Stimulated activated CD4-positive, alpha-beta T cell treated with anti-CD3 and anti-CD28 coated beads, TNF-alpha, amount 100 ng/mL, for 24 hours (primary cell): ENCODE results near the gene CA12.
"Not testable (repeated sequence)": the region's sequence is repeated elsewhere in the genome, so short reads cannot be mapped to it uniquely, and the experiment has no call there.

ENCODE experiments used
- DNase-seq, 3 experiments: peaks; one replicate each; pipeline ENCODE4 v3.0.0-alpha.2; 2020; ENCODE audit warnings: low read depth in 3 of 3

The CA12 gene

DNA sequence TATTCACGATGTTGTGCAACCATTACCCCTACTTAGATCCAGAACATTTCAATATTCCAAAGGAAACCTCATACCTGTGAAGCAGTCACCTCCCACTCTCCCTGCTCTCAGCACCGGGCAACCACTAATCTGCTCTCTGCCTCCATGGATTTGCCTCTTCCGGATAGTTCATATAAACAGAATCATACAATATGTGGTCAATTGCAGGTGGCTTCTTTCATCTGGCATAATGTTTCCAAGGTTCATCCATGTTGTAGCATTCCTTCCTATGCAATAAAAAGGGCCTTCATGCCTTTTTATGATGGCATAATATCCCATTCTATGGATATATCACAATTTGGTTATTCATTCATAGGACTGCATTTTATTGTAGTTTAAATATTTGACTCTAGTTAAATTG, 23.9 kb downstream of the CA12 start:
- DNase-seq = no peak

DNA sequence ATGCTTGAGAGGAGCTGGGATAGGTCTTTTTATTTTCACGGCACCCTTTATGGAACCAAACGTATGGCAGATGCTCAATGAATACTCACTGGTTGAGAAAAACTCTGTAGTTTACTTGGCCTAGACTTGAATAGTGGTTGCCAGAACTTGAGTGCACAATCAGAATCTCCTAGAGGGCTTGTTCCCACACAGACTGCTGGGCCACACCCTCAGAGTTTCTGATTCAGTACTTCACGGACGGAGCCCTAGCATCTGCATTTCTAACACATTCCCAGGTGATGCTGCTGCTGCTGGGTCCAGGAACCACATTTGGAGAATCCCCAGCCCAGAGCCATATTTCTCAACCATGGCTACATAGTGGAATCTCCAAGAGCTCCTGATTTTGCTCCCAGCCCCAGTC, 24.6 kb downstream of the CA12 start:
- DNase-seq = no peak

DNA sequence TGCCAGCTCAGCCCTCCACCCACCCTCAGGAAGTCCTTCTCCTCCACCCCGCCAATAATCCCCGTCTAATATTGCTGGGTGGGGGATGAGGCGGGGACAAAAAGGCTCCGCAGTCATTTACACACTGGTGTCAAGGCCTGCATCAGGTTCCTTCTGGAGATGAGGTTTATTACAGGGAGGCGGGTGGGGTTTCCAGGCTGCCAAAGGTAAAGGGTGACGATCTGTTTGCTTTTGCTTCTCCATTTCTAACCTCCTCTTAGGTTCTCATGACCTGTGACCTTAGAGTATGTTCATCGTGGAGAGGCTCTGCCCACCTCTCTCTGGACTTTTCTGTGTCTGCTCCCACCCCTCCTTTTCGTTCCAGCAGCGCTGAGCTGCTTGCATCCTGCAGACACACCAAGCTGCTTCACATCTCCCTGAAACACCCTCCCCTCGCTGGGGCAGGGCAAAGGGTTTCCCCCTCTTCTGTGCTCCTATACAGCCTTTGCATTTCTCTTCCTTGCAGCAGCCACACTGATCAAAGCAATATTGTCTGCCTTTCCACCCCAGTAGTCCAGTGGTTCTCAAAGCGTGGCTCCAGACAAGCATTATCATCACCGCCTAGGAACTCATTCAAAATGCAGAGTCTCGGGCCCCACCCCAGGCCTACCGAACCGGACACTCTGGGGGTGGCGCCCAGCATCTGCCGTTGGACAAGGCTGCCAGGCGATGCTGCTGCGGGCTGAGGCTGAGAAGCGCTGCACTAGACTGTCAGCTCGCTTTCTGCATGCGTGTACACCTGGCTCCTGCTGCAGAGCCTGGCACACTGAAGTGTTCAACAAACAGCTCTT, 26.6 kb downstream of the CA12 start:
- DNase-seq = no peak

DNA sequence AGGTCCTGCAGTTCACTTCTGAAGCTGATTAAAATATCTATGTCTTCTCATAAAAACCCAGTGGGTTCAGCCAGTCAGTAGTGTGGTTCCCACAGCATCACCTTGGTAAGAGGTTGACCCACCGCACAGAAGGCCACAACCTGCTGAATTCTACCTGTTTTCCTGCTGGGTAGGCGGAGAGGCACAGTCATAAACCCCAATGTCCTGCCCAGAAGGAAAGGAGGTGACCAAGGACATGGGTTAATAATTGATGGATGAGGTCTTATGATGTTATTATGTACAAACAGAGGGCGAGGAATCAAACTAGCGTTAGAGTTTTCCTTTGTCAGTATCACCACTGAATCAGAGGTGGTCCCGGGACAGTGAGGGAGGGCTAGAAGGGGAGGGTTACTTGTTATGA, 27.8 kb downstream of the CA12 start:
- no peak for DNase-seq

DNA sequence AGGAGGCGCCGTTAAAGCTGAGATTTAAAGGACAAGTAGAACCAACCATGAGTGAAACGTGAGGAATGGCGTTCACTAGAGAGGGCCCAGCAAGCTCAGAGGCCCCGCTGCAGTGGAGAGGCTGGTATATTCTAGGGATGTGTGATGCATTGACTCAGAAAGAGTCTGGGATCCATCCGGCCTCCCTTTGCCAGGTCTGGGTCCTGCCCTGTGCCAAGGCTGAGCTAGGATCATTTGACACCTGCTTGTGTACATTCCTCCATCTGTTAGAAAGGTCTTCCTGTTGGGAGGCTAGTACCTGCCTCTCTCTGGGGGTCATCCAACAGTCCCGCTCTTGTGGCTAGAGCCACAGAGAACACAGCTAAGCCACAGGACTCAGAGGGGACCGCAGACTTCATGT, 28.4 kb downstream of the CA12 start:
- DNase-seq = no peak

DNA sequence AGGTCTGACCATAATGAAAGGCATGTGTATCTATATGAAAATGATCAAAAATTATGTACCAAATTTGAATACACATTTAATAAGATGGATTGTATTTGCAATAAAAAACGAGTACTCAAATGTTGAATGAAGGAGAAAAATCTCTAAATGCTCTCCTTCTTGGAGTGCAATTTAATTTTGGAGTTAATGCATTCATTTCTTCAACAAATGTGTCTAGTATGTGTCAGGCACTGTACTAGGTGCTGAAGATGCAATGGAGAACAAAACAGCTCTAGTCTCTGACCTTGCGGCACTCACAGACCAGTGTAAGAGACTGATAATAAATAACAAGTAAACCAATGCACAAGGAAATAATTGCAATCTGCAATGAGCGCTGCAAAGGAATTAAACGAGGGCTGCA, 28.8 kb downstream of the CA12 start:
- DNase-seq = no peak

DNA sequence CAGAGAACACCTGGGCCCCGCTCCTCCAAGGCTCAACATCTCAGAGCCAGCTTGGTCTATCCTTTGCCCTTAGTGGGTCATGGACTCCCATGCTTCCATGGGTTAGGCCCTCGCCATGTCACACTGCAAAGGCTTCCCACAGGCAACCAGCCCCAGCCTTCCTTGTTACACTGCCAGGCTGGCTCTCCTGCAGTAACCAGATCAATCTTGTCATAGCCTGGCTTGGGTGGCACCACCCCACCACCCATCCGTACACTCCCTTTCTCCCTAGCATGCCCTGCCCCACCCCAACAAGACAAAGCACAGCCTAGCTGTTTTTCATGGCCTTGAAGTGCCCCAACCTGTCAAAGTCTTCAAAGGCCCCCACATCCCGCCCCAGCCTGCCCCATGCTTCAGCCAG, 30.5 kb downstream of the CA12 start:
- no peak for DNase-seq

DNA sequence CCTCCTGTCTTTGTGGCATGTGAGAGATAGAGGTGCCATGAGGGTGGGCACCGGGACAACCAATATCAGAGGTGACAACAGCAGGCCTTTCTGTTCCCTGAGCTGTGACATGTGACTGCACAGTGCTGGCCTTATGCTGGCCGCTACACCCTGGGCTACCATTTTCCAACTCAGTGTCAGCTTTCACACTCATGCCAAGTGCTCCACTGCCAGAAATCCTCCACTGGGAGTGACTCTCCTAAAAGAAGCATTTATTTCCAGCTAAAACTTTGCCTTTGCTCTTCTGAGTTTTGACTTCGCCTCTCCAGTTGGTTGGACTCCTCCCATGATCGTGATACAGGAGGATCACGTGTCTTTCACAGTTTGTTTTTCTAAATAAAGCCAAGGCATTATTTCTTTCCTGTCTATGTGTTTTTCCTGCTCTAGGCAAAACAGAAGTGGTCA, 31.4 kb downstream of the CA12 start:
- DNase-seq = no peak

DNA sequence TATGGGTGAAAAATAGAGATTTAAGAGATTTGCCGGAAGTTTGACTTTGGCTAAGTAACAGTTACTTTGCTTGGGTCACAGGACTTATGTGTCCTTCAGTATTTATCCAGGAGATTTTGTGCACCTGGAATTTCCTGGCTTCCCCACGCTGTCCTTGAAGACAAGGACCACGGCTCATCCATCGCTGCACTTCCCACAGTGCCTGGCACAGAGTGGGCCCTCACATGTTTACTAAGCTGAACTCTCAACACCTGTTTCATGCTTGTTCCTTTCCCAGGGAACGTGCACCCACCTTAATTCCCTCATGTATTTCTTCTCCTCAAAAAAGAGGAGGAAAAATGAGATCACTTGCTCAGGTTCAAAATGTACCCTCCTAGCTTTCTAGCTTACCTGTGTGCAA, 32.0 kb downstream of the CA12 start:
- DNase-seq = no peak

DNA sequence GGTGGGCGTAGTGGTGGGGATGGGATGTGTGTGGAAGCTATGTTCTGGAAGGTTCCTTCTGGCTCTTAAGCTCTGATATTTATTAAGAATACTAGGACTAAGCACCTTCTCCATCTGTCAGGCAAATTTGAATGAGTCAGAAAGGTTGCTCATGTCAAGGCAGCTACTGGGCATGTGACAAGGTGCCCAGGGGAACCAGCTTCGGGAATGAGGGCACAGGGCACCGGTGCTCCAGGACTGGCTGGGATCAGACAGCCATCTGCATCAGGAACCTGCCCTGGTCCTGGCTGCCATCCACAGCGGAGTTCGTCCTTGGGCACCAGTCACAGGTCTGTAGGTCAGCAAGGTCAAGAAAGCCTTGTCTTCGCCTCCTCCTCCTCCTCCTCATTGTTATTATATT, 32.5 kb downstream of the CA12 start:
- no peak for DNase-seq

DNA sequence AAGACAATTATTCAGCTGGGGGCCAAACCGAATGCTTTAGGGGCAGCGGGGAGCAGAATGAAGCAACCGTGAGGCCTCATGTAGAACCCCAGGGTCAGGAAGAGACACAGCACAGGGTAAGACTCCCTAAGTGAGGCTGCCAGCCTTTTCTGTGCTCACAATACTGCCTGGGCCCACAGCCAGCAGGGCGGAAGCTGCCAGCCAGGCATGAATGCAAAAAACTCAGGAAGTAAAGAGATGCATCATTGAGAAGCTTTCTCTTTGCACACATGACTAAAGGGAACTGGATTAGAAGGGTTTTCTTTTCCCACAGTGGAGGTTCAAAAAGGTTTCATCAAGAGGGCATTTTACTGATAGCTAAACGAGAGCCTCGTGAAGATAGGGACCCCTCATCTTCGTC, 33.3 kb downstream of the CA12 start:
- DNase-seq = no peak

DNA sequence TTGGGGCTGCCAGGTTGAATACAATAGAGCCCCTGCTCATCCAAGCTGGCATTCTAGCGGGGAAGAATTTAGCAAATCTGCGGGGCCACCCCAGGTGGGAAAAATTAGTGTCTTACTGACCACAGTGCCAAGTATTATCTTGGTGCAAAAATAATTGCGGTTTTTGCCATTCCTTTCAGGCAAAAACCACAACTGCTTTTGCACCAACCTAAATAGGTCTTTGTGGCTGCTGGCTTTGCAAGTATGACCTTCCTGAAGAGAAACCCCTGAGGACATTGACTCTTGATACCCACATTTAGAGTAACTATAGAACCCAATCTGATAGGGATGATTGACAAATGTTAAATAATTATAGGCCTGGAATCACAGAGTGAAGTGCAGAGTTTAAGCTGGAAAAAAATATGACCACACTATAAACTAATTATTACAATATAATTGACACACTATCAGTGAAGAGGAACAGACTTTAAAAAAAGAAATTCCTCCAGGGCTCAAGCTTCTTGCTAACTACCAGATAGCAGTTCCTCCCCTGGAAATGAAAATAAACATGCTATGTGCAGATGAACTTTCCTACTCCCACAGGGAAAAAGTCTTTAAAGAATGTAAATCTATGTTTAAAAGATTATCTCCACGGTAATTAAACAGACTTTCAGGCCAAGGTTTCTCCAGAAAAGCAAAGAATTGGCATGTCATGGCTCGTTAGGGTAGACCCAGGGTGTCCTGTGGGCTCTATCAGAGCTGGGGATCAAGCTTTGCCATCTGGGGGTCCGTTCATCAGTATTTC, 34.4 kb downstream of the CA12 start:
- no peak for DNase-seq

DNA sequence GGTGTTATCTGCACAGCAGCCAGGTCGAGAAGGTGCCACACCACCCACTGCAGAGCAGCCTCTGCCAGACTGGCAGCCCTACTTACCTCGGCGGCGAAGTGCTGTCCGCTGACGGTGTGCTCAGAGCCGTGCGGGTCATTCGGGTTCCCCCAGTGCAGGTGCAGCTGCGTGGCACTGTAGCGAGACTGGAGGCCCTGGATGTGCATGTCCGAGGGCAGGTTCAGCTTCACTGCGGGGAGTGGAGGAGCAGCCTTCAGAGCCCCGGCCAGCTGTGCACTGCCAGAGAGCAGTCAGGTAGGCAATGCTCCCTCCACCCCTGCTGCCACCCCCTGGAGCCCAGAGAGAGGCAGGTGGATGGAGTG, 36.3 kb downstream of the CA12 start:
- DNase-seq = no peak

DNA sequence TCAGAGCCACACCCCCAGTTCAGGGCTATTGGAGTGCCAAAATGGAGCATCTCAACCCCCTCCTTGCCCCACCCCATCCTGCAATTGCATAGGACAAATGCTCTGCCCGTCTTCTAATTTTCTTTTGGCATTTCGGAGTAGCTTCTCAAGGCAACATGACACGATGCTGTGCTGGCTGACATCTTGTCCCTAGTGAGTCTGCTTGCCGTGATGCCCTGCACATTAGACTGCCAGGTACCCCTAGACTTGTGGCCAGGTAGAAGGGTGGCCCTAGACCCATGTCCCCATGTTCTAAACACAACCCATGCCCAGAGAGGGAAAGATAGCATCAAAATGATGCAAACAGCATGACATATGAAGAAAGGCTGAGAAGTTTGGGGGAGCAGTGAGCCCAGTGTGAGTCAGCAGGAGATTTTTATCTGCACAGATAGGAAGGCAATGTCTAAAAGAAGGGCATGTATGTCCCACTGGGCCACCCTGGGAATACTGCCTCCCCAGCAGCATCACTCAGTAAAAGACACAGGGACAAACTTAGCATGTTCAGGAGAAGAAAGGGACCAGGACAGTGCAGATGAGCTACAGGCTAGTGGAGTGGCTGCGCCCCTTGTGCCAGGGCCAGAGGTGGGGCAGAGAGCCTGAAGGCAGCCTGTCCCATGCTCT, 36.8 kb downstream of the CA12 start:
- no peak for DNase-seq

DNA sequence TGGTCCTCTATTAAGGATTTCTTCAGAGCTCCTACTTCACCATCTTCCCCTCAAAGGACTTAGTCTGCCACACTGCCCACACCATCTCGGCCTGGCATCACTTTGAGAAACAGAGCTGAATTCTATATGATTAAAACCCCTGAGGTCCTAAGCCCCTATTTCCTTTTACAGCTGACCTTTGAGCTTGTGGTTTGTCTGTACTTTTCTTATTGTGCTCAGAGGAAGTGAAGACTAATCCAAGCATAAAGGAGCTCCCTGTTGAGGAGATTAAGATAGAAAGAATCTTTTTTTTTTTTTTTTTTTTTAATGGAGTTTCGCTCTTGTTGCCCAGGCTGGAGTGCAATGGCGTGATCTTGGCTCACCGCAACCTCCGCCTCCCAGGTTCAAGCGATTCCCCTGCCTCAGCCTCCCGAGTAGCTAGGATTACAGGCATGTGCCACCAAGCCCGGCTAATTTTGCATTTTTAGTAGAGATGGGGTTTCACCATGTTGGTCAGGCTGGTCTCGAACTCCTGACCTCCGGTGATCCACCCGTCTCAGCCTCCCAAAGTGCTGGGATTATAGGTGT, 38.6 kb downstream of the CA12 start:
- DNase-seq = not testable (repeated sequence)

DNA sequence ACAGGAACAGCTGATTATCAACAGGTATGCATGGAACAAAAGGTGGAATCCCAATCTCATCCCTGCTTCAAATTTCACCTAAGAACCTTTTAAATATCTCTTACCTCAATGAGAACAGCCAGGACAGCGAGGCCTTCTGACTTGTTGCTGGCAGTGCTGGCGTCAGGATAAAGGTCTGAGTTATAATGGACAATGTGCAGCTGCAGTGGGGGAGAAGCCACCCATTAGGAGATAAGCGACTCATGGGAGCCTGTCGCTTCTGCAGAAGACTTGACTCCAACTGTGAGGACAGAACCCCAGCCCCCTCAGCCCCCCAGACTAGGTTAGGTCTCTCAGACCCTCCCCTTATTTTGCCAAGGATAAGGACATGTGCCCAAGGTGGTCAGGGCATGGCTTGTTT, 39.7 kb downstream of the CA12 start:
- no peak for DNase-seq

DNA sequence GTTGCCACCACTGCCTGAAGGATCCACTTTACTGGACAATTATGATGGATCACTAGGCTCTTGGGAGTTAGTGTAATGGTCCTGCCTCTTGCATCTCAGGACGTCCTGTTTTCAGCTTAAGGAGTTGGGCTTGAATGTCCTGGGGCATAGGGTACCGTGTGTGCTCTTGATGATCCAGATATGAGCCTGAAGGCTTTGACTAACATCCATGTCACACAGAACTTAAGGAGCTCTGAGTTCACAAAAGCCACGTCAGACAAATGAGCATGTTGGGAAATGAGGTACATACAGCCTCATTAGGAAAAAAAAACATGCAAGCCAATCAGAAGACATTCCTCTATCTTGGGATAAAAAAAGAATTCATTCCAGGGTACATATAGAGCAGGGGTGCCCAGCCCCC, 40.8 kb downstream of the CA12 start:
- DNase-seq = no peak

DNA sequence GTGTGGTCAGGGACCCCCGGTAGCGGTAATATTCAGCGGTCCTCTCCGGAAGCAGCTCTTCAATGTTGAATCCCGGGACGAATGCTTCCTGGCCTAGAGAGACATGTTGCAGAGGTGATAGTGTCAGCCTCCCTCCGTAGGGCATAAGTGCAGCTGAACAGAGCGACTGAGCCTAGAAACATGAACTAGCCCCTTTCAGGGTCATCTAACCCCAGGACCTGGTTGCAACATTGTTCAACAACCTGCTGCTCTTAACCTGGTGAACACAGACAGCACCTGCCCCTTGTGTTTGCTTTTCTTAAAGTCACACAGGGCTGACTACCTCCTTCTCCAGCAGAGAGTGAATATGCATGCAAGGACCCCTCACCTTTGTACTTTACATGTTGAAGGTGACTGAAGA, 41.3 kb downstream of the CA12 start:
- no peak for DNase-seq

DNA sequence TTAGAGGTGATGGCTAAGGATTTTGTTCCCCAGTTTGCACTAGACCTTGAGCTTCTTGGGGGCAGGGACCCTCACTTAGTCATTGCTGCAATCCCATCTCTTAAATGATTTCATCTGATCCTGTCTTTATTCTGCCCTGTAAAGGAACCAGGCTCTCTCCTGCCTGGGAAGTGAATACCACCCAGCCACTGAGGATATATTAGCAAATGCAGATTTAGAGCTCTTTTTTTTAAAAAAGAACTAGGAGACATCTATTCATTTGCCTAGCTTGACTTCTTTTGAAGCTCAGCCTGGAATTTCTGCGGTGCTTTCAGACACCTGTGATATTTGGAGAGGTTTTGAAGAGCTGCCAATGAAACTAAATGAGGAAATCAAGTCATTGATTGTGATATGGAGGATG, 41.8 kb downstream of the CA12 start:
- no peak for DNase-seq

DNA sequence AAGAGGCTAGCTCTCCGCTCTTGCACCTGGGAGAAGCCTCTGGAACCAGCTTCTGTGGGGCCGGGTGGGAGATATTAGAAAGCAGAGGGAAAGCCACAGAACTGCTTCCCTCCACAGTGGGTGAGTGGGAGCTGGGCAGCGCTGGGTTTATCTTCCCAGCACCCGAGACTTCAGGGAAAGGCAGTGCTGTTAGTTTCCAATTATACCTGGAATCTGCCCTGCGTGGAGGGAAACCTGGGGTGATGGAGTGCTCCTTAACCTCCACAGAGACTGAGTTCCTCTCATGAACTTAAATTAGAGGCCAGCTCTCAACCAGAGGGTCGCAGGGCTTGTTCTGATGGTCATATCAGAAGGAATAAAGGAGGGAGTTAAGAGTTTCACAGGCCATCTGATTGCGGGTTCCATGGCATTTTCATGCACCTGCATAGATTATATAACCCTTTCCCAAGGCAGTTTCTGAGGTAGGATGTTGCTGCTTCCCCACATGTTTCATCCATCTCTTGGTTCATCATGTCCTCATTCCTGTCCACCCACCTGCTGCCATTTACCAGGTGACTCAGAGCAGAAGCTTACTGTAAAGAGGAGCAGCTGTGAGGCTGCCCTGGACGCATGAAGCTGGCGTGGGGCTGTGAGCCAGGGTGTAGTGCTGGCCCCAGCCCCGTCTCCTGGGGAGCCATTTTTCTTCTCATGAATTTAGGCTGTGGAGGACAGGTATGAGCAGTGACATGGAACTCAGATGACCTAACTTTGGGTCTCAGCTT, 42.5 kb downstream of the CA12 start:
- no peak for DNase-seq

DNA sequence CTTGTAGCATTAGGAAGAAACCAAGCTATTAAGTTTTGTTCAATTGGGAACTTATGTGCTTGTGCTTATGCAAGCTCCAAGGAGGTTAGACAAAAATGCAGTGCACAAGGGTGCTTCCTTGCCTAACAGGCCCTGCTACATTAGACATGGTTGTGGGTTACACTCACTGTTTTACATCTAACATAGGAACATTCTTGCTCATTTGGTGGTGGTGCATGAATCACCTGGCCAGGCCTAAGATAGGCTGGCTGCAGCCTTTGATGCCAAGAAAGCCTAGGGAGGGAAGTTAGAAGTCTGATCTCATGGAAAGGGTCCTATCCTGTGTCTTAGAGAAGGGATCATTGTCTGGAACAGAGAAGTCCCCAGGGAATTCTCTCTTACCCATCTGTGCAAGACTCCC, 43.5 kb downstream of the CA12 start:
- DNase-seq = no peak

DNA sequence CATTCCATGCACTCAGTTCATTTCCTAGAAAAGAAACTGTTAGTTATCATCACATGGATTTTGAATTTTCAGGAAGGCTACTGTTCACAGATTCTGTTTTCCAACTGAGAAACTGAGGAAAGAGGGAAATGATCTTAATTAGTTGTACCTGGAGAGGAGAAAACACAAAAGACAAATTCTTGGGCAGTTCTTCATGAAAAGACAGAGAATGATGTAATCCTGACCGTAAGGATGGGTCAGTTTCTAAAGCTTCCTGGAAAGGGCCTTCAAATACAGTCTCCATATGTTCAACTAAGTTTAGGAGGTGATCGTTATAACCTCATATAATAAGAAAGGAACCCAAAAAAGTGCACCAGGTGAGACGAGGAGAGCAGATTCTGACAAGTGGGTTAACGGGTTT, 44.6 kb downstream of the CA12 start:
- DNase-seq = no peak
